WERI-Rb-1 (cell line): ENCODE measurements around the gene ARL14.
"Not testable (repeated sequence)": the region's sequence is repeated elsewhere in the genome, so short reads cannot be mapped to it uniquely, and the experiment has no call there.

ENCODE experiments used
- DNase-seq: peaks from one replicate; pipeline ENCODE4 v3.0.0-alpha.2; 2020
- H3K27ac ChIP-seq: fragments of 250-450 bp; sonication (Bioruptor Pico); 2 replicates; pipeline ENCODE4 v1.5.1; 2020; ENCODE audit warnings: mild to moderate bottlenecking, moderate library complexity
- H3K27me3 ChIP-seq: fragments of 250-450 bp; sonication (Bioruptor Pico); 2 replicates; pipeline ENCODE4 v1.5.1; 2021; ENCODE audit warnings: mild to moderate bottlenecking, low read depth, moderate library complexity; ENCODE audit not compliant: insufficient read depth, severe bottlenecking
- H3K36me3 ChIP-seq: fragments of 250-450 bp; sonication (Bioruptor Pico); 2 replicates; pipeline ENCODE4 v1.5.1; 2020; ENCODE audit warnings: mild to moderate bottlenecking, moderate library complexity
- H3K4me3 ChIP-seq: 2 replicates; pipeline ENCODE4 v1.5.1; 2011; ENCODE audit warnings: low read depth, mild to moderate bottlenecking, control low read depth, low read length
- H3K9me3 ChIP-seq: fragments of 250-450 bp; sonication (Bioruptor Pico); 2 replicates; pipeline ENCODE4 v1.5.1; 2021; ENCODE audit warnings: mild to moderate bottlenecking, moderate library complexity; ENCODE audit not compliant: severe bottlenecking
- TF ChIP-seq, protein P1 (sequence below): IDR thresholded peaks from 2 replicates; pipeline ENCODE4 v1.5.1; 2011; ENCODE audit warnings: low read depth, mild to moderate bottlenecking, control low read depth, inconsistent platforms, low read length

The ARL14 gene

DNA sequence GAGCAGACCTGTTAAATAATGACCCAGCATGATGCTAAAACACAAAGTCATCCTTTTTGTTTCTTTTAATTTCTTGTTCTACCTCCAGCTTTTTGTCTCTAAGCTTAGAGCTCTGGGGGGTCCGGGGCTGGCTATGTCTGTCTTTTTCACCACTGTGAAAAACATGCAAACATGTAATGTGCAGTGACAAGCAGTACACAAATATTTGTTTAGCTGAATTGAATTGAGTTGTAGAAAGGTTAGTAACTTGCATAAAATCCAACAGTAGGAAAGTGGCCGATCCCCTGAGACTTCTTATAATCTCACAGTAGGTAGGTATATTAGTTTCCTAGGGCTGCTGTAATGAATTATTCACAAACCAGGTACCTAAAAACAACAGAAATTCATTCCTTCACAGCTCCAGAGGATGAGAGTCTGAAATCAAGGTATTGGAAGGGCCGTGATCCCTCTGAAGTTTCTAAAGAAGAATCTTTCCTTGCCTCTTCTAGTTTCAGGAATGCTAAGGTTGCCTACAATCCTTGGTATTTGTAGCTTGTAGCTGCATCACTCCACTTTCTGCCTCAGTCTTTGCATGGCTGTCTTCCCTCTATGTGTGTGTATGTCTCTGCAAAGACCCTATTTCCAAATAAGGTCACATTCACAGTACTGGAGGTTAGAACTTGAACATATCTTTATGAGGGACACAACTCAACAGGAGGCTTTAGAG, 32.7 kb downstream of the ARL14 start:
- Histone ChIP-seq H3K27ac (no peak overlapping the region), H3K9me3 (no peaks in the 10 kb centered on the region), H3K4me3 (no peak overlapping the region), H3K27me3 (no peaks in the 10 kb centered on the region), H3K36me3 (no peaks in the 10 kb centered on the region)
- no peak for DNase-seq
- TF ChIP-seq, protein P1, sequence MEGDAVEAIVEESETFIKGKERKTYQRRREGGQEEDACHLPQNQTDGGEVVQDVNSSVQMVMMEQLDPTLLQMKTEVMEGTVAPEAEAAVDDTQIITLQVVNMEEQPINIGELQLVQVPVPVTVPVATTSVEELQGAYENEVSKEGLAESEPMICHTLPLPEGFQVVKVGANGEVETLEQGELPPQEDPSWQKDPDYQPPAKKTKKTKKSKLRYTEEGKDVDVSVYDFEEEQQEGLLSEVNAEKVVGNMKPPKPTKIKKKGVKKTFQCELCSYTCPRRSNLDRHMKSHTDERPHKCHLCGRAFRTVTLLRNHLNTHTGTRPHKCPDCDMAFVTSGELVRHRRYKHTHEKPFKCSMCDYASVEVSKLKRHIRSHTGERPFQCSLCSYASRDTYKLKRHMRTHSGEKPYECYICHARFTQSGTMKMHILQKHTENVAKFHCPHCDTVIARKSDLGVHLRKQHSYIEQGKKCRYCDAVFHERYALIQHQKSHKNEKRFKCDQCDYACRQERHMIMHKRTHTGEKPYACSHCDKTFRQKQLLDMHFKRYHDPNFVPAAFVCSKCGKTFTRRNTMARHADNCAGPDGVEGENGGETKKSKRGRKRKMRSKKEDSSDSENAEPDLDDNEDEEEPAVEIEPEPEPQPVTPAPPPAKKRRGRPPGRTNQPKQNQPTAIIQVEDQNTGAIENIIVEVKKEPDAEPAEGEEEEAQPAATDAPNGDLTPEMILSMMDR: no peak

DNA sequence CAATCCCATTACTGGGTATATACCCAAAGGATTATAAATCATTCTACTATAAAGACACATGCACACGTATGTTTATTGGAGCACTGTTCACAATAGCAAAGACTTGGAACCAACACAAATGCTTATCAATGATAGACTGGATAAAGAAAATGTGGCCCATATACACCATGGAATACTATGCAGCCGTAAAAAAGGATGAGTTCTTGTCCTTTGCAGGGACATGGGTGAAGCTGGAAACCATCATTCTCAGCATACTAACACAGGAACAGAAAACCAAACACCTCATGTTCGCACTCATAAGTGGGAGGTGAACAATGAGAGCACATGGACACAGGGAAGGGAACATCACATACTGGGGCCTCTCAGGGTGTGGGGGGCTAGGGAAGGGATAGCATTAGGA, 36.2 kb downstream of the ARL14 start:
- not testable (repeated sequence) for H3K9me3 ChIP-seq, DNase-seq, H3K27me3 ChIP-seq, H3K27ac ChIP-seq, H3K4me3 ChIP-seq, H3K36me3 ChIP-seq

- no peak overlapping the region for H3K4me3 ChIP-seq
- H3K27ac ChIP-seq: no peak overlapping the region
- TF ChIP-seq, protein P1: no peak
- no peaks in the 10 kb centered on the region for H3K27me3 ChIP-seq
- no peaks in the 10 kb centered on the region for H3K9me3 ChIP-seq
- no peak for DNase-seq
- H3K36me3 ChIP-seq: no peaks in the 10 kb centered on the region
These were observed 42.8 kb downstream of the ARL14 start for GRCh38 chr3:160719710-160720109.

DNA sequence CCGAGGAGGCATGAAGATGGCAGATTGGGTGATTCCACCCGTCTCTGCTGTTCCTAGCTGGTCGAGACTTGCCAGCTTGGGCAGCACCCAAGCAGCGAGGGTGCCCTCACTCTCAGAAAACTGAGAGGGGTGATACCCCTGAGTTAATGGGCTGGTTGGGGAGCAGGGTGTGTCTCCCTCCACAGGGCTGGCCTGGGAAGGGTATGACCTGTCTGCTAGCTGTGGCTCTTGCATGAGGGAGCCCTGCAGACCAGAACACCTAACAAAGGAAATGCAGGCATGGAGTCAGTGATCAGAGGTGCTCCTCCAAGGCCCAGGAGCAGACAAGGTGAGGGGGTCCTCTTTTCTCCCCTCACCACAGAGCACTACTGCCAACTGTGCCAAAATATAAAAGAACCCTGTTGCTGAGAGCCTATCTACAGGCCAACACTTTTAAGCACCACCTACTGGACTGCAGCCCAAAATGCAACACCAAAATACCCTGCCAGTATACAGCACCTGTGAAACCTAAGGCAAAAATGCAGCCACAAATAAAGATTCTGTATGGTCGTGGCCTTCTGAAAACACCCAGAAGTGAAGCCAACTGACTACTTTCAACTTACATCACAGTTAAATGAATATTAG, 43.3 kb downstream of the ARL14 start:
- H3K27ac ChIP-seq: no peak overlapping the region
- H3K36me3 ChIP-seq: no peaks in the 10 kb centered on the region
- no peaks in the 10 kb centered on the region for H3K9me3 ChIP-seq
- H3K27me3 ChIP-seq: no peaks in the 10 kb centered on the region
- TF ChIP-seq, protein P1: no peak
- DNase-seq: no peak
- no peak overlapping the region for H3K4me3 ChIP-seq

DNA sequence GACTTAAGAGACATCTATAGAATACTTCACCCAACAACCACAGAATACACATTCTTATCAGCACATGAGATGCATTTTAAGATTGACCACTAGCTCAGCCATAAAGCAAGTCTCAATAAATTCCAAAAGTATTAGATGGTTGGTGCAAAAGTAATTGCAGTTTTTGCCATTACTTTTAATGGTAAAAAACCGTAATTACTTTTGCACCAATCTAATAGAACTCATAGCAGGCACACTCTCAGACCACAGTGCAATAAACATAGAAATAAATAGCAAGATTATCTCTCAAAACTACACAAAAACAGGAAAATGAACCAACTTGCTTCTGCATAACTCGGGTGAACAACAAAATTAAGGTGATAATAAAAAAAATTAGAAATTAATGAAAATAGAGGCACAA, 45.4 kb downstream of the ARL14 start:
- Histone ChIP-seq H3K4me3 (no peak overlapping the region), H3K36me3 (no peaks in the 10 kb centered on the region), H3K27ac (no peak overlapping the region), H3K27me3 (no peaks in the 10 kb centered on the region), H3K9me3 (no peaks in the 10 kb centered on the region)
- no peak for DNase-seq
- TF ChIP-seq, protein P1: no peak

GRCh38 chr3:160725338-160725737, 48.4 kb downstream of the ARL14 start:
- no peak for DNase-seq
- no peaks in the 10 kb centered on the region for H3K27me3 ChIP-seq
- TF ChIP-seq, protein P1: no peak
- H3K4me3 ChIP-seq: no peak overlapping the region
- no peaks in the 10 kb centered on the region for H3K9me3 ChIP-seq
- no peak overlapping the region for H3K27ac ChIP-seq
- no peaks in the 10 kb centered on the region for H3K36me3 ChIP-seq
